Activated CD4-positive, alpha-beta memory T cell treated with anti-CD3 and anti-CD28 coated beads, Interleukin-2, amount 10 ng/mL, durations not matched to agents 7 days and 5 days (primary cell): ENCODE results near the gene DTHD1. TPM values are rescaled to one million over a fixed set of nuclear protein-coding genes. Genes with fewer than 3 reads are reported as not detected.
A peak's percentile ranks its signal among the peaks of the same experiment; 100 is the strongest.

Experiments used
- CTCF ChIA-PET: fragments of 350-600 bp; sonication (Branson Sonifier 250); formaldehyde crosslinking; loops from one replicate; lab custom pipeline; 2021; ENCODE audit warnings: antibody characterized with exemption, inconsistent platforms; lab: Charles Lee
- POLR2A ChIA-PET: fragments of 350-600 bp; sonication (Branson Sonifier 250); formaldehyde crosslinking; loops from one replicate; lab custom pipeline; 2021; ENCODE audit warnings: antibody characterized with exemption; lab: Charles Lee
- DNase-seq: peaks from one replicate; pipeline ENCODE4 v3.0.0-alpha.2; 2020
- H3K27ac Mint-ChIP-seq: one replicate; pipeline ENCODE4 v1.8.0; 2021; ENCODE audit warnings: mild to moderate bottlenecking, mixed read lengths
- H3K27me3 Mint-ChIP-seq: one replicate; pipeline ENCODE4 v1.8.0; 2021; ENCODE audit warnings: mixed read lengths
- H3K36me3 Mint-ChIP-seq: one replicate; pipeline ENCODE4 v1.8.0; 2021; ENCODE audit warnings: low read depth, mixed read lengths
- H3K4me1 Mint-ChIP-seq: one replicate; pipeline ENCODE4 v1.8.0; 2021; ENCODE audit warnings: mixed read lengths
- H3K4me3 Mint-ChIP-seq: one replicate; pipeline ENCODE4 v1.8.0; 2021; ENCODE audit warnings: mild to moderate bottlenecking, mixed read lengths
- H3K9me3 Mint-ChIP-seq: one replicate; pipeline ENCODE4 v1.8.0; 2021; ENCODE audit warnings: mixed read lengths
- total RNA-seq, 2 experiments: library from RNA; stranded (reverse); gene quantifications; one replicate each; pipeline ENCODE4 v1.2.3, GENCODE V29; 2021

DTHD1 gene
- total RNA-seq, 2 experiments from 2014 or later = 1.3 to 1.5 TPM

DNA sequence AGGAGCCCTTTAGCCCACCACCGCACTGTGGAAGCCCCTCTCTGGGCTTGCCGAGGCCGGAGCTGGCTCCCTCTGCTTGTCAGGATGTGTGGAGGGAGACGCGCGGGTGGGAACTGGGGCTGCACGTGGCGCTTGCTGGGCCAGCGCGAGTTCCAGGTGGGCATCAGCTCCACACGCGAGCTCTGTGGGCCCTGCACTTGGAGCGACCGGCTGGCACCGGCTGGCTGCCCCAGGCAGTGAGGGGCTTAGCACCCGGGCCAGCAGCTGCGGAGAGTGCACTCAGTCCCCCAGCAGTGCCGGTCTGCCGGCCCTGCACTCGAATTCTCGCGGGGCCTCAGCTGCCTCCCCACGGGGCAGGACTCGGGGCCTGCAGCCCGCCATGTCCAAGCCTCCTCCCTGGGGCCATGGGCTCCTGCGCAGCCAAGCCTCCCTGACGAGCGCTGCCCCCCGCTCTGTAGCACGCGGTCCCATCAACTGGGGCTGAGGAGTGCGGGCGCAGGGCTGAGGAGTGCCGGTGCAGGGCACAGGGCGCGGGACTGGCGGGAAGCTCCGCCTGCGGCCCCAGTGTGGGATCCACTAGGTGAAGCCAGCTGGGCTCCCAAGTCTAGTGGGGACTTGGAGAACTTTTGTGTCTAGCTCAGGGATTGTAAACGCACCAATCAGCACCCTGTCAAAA lies 93.6 kb downstream of the DTHD1 start:
- Mint-ChIP-seq H3K4me1 (no peaks in the 10 kb centered on the region), H3K36me3 (peaks cover 4% of the 10 kb centered on the region), H3K4me3 (no peak overlapping the region), H3K27ac (no peak overlapping the region), H3K9me3 (peaks cover 18% of the 10 kb centered on the region), H3K27me3 (peaks cover 8% of the 10 kb centered on the region)
- ChIA-PET CTCF (no interaction called here), POLR2A (no interaction called here)
- DNase-seq = no peak

DNA sequence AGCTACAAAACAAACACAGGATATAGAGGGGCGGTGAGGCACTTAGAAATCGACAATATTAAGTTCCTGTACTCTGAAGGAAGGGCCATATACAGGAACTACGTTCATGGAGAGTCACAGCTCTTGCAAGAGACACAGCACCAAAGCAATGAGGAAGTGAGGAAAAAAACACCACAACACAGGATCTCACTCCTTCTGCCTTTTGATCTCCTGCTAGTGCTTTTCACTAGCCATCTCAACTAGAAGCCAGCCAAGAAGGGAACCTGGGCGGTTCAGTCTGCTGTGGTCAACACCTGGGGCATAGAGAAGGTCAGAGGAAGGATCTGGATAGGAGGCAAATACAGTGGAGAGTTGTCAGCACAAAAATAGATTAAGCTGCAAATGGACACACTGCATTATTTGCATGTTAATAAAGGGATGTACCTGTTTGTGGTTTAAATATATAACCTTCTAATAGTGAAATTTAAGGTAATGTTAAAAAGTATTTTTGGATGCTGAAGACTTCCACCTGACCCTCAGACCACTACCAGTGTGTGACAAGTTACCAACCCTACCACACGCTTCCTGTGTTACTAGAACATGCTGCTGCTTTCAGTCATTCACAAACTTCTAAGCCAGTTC lies 104.6 kb downstream of the DTHD1 start:
- Mint-ChIP-seq H3K27ac (peak overlapping the region; percentile 86), H3K9me3 (peaks cover 3% of the 10 kb centered on the region), H3K27me3 (no peaks in the 10 kb centered on the region), H3K36me3 (no peaks in the 10 kb centered on the region), H3K4me3 (peak overlapping the region; percentile 21), H3K4me1 (peaks cover 26% of the 10 kb centered on the region)
- POLR2A ChIA-PET = interaction anchor here (0.8 to 2.2 kb wide), 8 partner anchors 9 to 166 kb away, joined by 3 to 15 read pairs (median 5); partner anchors contain the start of gene ARAP2
- CTCF ChIA-PET = interaction anchor here (0.9 to 3.1 kb wide), 4 partner anchors 9 to 61 kb away, joined by 3 to 16 read pairs (median 4); no protein-coding TSS in a partner anchor
- peak; percentile 57 for DNase-seq

DNA sequence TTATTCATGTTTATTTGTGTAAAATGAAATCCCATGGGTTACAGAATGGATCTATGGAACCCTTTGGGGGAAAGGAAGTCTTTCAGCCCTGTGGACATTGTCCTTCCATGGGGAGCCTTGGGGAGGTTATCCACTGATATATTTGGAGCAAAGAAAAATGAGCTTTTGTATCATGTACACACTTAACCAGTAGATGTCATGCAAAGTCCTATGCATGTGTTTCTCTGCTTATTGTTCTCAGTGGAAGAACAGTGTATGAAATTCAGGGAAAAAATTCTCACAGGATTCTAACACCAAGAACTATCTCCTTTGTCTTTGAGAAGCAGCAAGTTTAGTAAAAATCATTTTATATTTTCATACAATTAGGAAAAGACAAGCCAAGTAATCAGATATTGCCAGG lies 105.3 kb downstream of the DTHD1 start:
- DNase-seq = no peak
- no peaks in the 10 kb centered on the region for H3K36me3 Mint-ChIP-seq
- H3K27ac Mint-ChIP-seq = peak overlapping the region; percentile 86
- POLR2A ChIA-PET = interaction anchor here (2.0 to 2.2 kb wide), 2 partner anchors 8 to 143 kb away, joined by 10 to 15 read pairs; partner anchors contain the start of gene ARAP2
- CTCF ChIA-PET = interaction anchor here (1.5 to 3.1 kb wide), 2 partner anchors 8 to 12 kb away, joined by 4 to 16 read pairs; no protein-coding TSS in a partner anchor
- peaks cover 3% of the 10 kb centered on the region for H3K9me3 Mint-ChIP-seq
- peaks cover 4% of the 10 kb centered on the region for H3K27me3 Mint-ChIP-seq
- no peak overlapping the region for H3K4me3 Mint-ChIP-seq
- H3K4me1 Mint-ChIP-seq = peaks cover 26% of the 10 kb centered on the region

DNA sequence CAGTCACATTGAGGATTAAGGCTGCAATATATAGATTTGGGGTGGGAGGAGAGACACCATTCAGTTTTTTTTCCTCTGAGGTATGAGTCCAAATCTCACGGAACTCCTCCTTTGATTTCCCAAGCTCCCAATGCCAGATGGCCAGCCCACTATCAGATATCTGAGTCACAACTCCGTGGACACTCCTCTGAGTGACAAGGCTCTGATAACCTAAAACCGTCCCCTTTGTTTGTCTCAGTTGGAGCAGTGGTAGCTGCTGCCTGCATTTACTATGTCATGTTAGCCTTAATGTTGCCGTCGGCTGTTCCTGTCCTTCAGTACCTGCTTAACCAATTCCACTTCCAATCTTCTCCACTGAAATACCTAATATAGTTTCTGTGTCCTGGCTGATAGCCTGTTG lies 107.3 kb downstream of the DTHD1 start:
- no peak overlapping the region for H3K4me3 Mint-ChIP-seq
- ChIA-PET CTCF (interaction anchor here (1.0 to 2.4 kb wide), 2 partner anchors 11 to 13 kb away, joined by 3 to 12 read pairs; no protein-coding TSS in a partner anchor), POLR2A (no interaction called here)
- peaks cover 3% of the 10 kb centered on the region for H3K9me3 Mint-ChIP-seq
- no peaks in the 10 kb centered on the region for H3K36me3 Mint-ChIP-seq
- peaks cover 17% of the 10 kb centered on the region for H3K27me3 Mint-ChIP-seq
- no peak for DNase-seq
- H3K4me1 Mint-ChIP-seq = peaks cover 25% of the 10 kb centered on the region
- no peak overlapping the region for H3K27ac Mint-ChIP-seq

DNA sequence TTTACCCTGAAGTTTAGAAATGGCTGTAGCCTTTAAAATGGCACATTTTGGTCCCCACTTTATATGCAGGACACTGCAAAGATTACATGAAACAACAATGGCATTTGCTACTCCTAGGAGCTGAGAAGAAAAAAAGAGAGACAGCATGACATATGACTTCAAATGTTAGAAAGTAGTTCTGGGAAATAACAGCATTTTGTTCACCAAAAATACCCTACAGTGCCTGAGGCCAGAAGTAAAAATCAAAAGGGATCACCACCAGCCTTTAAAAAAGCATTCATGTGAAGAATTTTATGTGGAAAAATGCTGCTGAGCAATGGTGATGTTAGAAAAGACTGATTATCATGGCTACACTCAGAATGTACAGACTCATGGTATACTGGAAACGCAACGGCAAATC lies 110.0 kb downstream of the DTHD1 start:
- Mint-ChIP-seq H3K27ac (no peak overlapping the region), H3K4me1 (peaks cover 24% of the 10 kb centered on the region), H3K4me3 (no peak overlapping the region), H3K36me3 (no peaks in the 10 kb centered on the region), H3K9me3 (no peaks in the 10 kb centered on the region), H3K27me3 (peaks cover 19% of the 10 kb centered on the region)
- no peak for DNase-seq
- ChIA-PET POLR2A (no interaction called here), CTCF (interaction anchor here (0.9 kb wide), 1 partner anchor 40 kb away, joined by 3 read pairs; no protein-coding TSS in a partner anchor)

DNA sequence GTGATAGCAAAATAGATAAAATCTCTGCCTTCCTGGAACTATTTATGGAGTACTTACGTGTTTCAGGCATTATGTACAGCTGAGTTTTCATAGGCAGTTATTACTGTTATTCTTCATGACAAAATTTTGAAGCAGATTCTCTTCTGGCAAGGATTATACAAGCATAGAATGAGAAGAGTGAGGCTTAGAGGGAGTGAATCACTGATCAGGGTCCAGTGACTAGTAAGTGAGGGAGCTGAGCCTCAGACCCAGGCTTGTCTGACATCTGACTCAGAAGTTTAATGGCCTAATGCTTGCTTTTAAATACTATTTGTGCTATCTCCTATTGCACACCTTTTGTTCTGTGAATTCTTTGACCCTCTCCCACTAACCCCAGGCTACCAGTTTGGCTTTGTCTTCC lies 110.6 kb downstream of the DTHD1 start:
- H3K4me1 Mint-ChIP-seq = peaks cover 19% of the 10 kb centered on the region
- H3K36me3 Mint-ChIP-seq = no peaks in the 10 kb centered on the region
- no peak for DNase-seq
- H3K27ac Mint-ChIP-seq = no peak overlapping the region
- peaks cover 20% of the 10 kb centered on the region for H3K27me3 Mint-ChIP-seq
- no peaks in the 10 kb centered on the region for H3K9me3 Mint-ChIP-seq
- H3K4me3 Mint-ChIP-seq = no peak overlapping the region
- POLR2A ChIA-PET = interaction anchor here (4.3 kb wide), 1 partner anchor 106 kb away, joined by 18 read pairs; no protein-coding TSS in a partner anchor
- CTCF ChIA-PET = interaction anchor here (0.9 kb wide), 1 partner anchor 40 kb away, joined by 3 read pairs; no protein-coding TSS in a partner anchor

DNA sequence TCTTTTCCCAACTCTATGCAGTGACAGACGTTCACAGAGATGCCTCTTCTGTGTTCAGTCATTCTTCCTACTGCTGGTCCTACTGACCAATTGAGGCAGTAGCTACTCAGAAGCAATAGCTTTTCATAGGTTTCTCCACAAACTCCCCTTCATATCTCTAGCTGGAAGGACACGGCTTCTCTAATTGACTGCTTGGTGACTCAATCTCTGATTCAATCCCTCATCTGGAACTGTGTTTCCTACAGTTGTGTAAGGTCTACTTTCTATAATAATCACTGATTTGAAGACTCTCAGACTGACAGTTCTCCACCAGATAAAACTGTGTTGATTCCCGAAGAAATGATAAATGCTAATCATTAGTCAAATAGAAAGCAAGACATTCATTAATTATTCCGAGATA lies 111.5 kb downstream of the DTHD1 start:
- Mint-ChIP-seq H3K27ac (no peak overlapping the region), H3K36me3 (no peaks in the 10 kb centered on the region), H3K4me3 (no peak overlapping the region), H3K9me3 (no peaks in the 10 kb centered on the region), H3K27me3 (peaks cover 22% of the 10 kb centered on the region), H3K4me1 (peaks cover 16% of the 10 kb centered on the region)
- ChIA-PET CTCF (no interaction called here), POLR2A (interaction anchor here (4.3 kb wide), 1 partner anchor 107 kb away, joined by 18 read pairs; no protein-coding TSS in a partner anchor)
- DNase-seq = no peak

Other genes starting within 250 kb of the DTHD1 start
- 10 to 100 TPM; 70.7 to 76.4 TPM for gene ARAP2, start 37.1 kb upstream of the DTHD1 start, total RNA-seq